SKM-1 (cell line): ENCODE results near the gene LRRC8B.
"Not testable (repeated sequence)": the region's sequence is repeated elsewhere in the genome, so short reads cannot be mapped to it uniquely, and the experiment has no call there.

Experiments
- DNase-seq: peaks from one replicate; lab custom pipeline; 2025; ENCODE audit not compliant: unreplicated experiment; lab: John Stamatoyannopoulos, UW

Gene LRRC8B

DNA sequence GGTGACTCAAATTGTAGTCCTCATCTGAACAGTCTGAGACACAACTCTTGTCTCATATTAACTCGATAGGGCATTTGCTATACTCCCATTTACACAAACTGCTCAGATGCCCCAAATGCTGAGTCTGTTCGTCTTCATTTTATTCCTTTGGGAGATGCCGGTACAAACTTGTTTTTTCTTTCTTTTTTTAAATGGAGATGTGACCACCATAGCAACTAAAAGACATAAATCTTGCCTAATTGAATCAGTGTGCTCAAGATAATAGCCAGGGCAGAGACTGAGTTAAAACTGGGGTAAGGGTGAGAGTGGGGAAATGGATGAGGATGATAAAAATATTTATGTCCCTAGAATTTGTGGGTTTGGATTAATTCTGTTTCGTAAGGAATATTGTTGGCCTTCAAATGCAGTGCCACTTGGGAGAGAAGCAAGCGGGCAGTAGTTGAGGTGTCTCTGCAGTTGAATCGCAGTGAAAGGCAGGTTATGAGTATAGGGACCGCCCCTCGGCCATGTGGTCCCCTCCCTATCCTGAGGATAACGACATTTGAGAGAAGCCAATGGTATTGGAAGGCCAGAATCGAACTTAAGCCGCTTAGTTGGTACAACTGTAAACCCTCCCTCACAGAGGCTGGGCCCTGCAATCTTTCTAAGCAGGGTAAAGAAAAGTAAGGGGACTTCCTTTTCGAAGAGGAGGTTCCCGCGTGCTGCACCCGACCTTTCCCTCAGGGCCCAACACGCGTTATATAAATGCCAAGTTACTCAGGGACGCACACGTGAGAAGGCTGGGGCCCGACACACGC lies 859 bp upstream of the LRRC8B start:
- peak; percentile 41 for DNase-seq

- peak; percentile 61 for DNase-seq
Measured at GRCh38 chr1:89525169-89525855, 683 bp downstream of the LRRC8B start.

DNA sequence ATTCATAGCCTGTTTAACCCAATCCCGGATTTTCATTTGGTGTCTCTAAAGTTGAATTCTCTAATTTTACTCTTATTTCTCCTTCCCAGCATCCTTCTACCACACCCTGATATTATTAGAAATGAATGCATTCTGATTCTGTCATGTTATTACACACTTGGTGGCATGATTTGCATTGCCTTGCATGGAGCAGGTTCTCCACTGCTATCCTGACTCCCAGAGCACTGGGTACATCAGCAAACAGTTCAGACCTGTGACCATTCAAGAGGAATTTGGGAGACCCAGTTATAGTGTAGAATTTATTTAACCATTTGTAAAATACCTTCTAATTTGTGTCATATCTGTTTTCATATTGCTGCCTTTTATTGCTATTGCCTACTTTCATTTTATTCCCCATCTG lies 2.6 kb downstream of the LRRC8B start:
- no peak for DNase-seq

- no peak for DNase-seq
Measured at GRCh38 chr1:89527750-89528381, 3.2 kb downstream of the LRRC8B start.

DNA sequence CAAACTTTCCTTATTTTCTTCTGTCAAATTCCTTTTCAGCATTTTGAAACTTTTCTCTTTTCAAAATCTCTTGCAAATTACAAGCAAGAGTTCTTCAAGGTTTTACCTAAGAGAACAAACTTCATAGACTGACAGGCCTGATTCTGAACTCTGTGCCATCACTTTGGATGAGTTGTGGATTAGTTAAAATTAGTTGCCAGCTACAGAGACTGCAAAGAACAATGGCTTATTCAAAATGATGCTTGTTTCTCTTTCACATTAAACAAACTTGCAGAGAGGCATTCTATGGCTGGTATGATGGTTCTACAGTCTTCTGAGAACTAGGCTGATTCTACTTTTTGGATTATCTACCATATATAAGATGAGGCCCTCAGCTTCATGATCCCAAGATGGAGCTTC lies 3.8 kb downstream of the LRRC8B start:
- DNase-seq, result no peak

GRCh38 chr1:89529196-89529595 lies 4.6 kb downstream of the LRRC8B start:
- DNase-seq, result no peak

DNA sequence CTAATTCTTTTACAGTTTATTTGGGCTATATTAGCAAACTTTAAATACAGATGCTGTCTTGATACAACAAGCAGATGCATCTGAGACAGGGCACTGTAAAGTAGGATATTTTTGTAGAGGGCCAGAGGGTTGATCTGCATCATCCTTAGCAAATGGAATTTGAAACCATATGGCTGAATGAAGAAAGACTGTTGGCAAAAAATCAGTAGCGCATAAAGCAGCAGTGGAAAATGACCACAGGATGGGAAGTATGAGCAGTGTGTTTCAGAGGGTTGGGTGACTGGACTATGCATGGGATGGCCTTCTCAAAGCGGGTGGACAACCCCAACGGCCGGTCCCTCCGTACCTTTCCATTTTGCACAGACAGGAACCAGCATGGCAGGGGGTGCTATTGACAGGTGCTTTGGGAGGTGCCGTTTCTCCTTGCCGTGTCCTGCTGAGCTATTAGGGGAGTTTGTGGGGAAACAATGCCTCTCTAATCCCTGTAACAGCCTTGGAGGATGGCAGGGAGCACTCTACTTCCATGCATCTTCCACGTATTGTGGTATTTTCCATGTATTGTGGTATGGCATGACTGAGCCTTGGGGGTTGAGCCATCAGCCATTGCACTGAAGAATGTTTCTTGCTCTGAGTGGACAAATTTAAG lies 5.9 kb downstream of the LRRC8B start:
- no peak for DNase-seq

- DNase-seq, result no peak
Measured at GRCh38 chr1:89531480-89532139, 7.0 kb downstream of the LRRC8B start.

DNA sequence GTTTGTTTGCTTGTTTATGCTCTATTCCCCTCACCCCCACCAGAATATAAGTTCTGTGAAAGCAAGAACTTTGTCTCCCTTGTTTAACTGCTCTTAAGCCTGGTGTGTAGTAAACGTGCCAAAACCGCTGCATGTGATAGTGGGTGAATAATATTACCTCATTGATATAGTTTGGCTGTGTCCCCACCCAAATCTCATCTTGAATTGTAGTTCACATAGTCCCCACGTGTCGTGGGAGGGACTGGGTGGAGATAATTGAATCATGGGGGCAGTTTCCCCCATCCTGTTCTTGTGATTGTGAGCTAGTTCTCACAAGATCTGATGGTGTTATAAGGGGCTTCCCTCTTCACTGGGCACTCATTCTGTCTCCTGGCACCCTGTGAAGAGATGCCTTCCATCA lies 7.6 kb downstream of the LRRC8B start:
- no peak for DNase-seq

DNA sequence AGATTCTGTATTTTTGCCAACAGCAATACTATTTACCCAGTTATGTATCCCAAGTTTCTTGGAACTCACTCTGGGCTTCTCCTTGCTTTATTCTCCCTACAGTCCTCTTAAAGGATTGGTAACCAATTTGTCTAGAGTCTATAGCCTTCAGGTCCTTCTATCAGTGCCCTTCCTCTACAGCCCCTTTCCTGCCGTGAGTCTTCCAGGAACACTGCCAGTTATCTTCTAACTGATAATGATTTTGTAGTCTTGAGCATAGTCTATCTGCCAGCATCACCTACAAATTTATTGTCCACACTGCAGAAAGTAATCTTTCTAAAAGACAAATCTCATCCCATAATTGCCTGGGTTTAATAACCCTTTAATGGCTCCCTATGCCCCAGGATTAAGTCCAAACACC lies 8.2 kb downstream of the LRRC8B start:
- no peak for DNase-seq

- no peak for DNase-seq
Measured at GRCh38 chr1:89535537-89535936, 10.9 kb downstream of the LRRC8B start.

DNA sequence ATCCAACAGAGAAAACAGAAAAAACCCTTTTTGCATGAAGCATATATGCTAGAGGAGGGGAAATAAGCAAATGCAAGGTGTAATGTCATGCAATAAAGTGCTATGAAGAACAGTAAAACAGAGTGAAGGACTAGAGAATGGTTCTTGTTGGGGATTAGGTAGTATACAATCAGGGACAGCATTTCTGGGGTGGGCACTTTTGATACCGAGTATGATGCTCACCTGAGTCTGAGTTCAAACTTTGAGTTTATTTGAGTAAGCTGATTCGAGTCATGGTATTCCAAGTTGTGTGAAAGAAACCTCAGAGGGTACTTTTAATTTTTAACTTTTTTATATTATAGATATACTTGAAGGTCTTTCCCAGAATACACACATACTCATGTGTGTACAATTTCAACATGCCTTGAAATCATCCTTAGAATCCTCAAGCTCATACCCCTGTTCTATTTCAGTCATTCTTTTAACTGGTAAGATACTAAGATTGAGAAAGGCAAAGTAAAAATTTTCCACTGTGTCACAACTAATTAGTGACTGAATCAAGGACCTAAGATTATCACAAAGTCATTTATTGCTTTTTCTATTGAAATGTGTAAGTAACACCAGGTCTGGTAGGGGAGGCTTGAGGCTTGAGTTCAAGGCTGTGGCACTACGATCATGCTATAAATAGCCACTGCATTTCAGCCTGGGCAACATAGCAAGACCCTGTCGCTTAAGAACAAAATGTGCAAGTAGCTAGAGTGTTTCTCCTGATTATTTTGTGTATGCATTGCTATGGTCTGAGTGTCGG lies 12.1 kb downstream of the LRRC8B start:
- DNase-seq, result no peak

- peak; percentile 44 for DNase-seq
Measured at GRCh38 chr1:89538361-89538760, 13.7 kb downstream of the LRRC8B start.

GRCh38 chr1:89539128-89539527 lies 14.5 kb downstream of the LRRC8B start:
- DNase-seq, result no peak

- no peak for DNase-seq
Measured at GRCh38 chr1:89540406-89540970, 15.9 kb downstream of the LRRC8B start.

- DNase-seq, result no peak
Measured at GRCh38 chr1:89542345-89542744, 17.7 kb downstream of the LRRC8B start.

- not testable (repeated sequence) for DNase-seq
Measured at GRCh38 chr1:89543632-89544031, 19.0 kb downstream of the LRRC8B start.

GRCh38 chr1:89545264-89546038 lies 20.8 kb downstream of the LRRC8B start:
- DNase-seq, result no peak
